GM19328 (cell line): ENCODE measurements around the gene ANO4.

Experiments used
- ATAC-seq: cut with Tn5 transposase; IDR thresholded peaks from one replicate; pipeline ENCODE4 v1.9.1; 2021; ENCODE audit warnings: mild to moderate bottlenecking, moderate library complexity; ENCODE audit not compliant: unreplicated experiment

Gene ANO4

GRCh38 chr12:101166866-101167265 lies 372.3 kb downstream of the ANO4 start:
- ATAC-seq, result no peak

GRCh38 chr12:101168001-101168400 lies 373.4 kb downstream of the ANO4 start:
- no peak for ATAC-seq

GRCh38 chr12:101172316-101172715 lies 377.7 kb downstream of the ANO4 start:
- no peak for ATAC-seq

- no peak for ATAC-seq
Measured at GRCh38 chr12:101173197-101173749, 378.7 kb downstream of the ANO4 start.

- ATAC-seq, result no peak
Measured at GRCh38 chr12:101174541-101174940, 380.0 kb downstream of the ANO4 start.
